ENCODE results near the gene MCF2L.

The MCF2L gene

DNA sequence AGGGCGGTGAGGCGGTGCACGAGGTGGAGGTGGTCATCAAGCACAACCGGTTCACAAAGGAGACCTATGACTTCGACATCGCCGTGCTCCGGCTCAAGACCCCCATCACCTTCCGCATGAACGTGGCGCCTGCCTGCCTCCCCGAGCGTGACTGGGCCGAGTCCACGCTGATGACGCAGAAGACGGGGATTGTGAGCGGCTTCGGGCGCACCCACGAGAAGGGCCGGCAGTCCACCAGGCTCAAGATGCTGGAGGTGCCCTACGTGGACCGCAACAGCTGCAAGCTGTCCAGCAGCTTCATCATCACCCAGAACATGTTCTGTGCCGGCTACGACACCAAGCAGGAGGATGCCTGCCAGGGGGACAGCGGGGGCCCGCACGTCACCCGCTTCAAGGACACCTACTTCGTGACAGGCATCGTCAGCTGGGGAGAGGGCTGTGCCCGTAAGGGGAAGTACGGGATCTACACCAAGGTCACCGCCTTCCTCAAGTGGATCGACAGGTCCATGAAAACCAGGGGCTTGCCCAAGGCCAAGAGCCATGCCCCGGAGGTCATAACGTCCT, 180.0 kb downstream of the MCF2L start:
- DNase-seq (ENCODE audit: low read depth), result no peak

Measured in HS-27A (cell line).